Heart left ventricle (tissue), 16 donors: Measurements from ENCODE around the gene KLHL29. TPM values are rescaled to one million over a fixed set of nuclear protein-coding genes. Genes with fewer than 3 reads are reported as not detected.
A peak's percentile ranks its signal among the peaks of the same experiment; 100 is the strongest.

ENCODE experiments used
- ATAC-seq, 4 donors: fragments of 200-7000 bp; cut with Tn5 transposase; one replicate each; pipeline ENCODE4 v1.9.1; 2020 to 2022; ENCODE audit warnings: moderate library complexity in 4 of 4, mild to moderate bottlenecking in 3 of 4, moderate number of reproducible peaks in 1 of 4
- DNase-seq, 5 donors: peaks; one replicate each; pipeline ENCODE4 v3.0.0-alpha.2; 2020
- H3K27ac ChIP-seq, 12 donors: fragments of 200-600 bp; sonication (generic) in 4 of 12; one replicate each; pipeline versions ENCODE4 v1.5.0 to v1.8.0; 2016 to 2022; ENCODE audit warnings: mild to moderate bottlenecking in 2 of 12
- H3K27me3 ChIP-seq, 9 donors: fragments of 200-600 bp; sonication (generic) in 2 of 9; one replicate each; pipeline versions ENCODE4 v1.5.1 to v1.8.0; 2016 to 2022; ENCODE audit warnings: mild to moderate bottlenecking in 3 of 9
- H3K36me3 ChIP-seq, 9 donors: fragments of 200-600 bp; sonication (generic) in 2 of 9; one replicate each; pipeline versions ENCODE4 v1.5.0 to v1.8.0; 2018 to 2022; ENCODE audit warnings: mild to moderate bottlenecking in 2 of 9
- H3K4me1 ChIP-seq, 12 donors: fragments of 200-600 bp; sonication (generic) in 4 of 12; one replicate each; pipeline versions ENCODE4 v1.5.0 to v1.8.0; 2016 to 2022; ENCODE audit warnings: mild to moderate bottlenecking in 3 of 12
- H3K4me3 ChIP-seq, 12 donors: fragments of 200-600 bp; sonication (generic) in 4 of 12; one replicate each; pipeline versions ENCODE4 v1.5.0 to v1.8.0; 2017 to 2022; ENCODE audit warnings: mild to moderate bottlenecking in 9 of 12, moderate library complexity in 4 of 12
- H3K9me3 ChIP-seq, 12 donors: fragments of 200-600 bp; sonication (generic) in 4 of 12; one replicate each; pipeline versions ENCODE4 v1.5.0 to v1.8.0; 2016 to 2022; ENCODE audit warnings: mild to moderate bottlenecking in 1 of 12
- CTCF ChIP-seq, 12 donors: fragments of 200-600 bp; sonication (generic) in 4 of 12; IDR thresholded peaks; one replicate each; pipeline versions ENCODE4 v1.5.0 to v1.8.0; 2018 to 2022; ENCODE audit warnings: antibody characterized with exemption in 12 of 12, mild to moderate bottlenecking in 5 of 12
- POLR2A ChIP-seq, 2 donors: fragments of 450-650 bp; IDR thresholded peaks; one replicate each; pipeline ENCODE4 v1.6.1; 2017; ENCODE audit warnings: antibody characterized with exemption in 2 of 2, mild to moderate bottlenecking in 2 of 2, moderate library complexity in 2 of 2
- WGBS, 4 donors: extraction: QIAGEN DNeasy Blood & Tissue Kit in 2 of 4; methylation state at CpG; one replicate each; pipeline versions ENCODE4 v1.1.5 to v1.1.7; 2013 to 2018; 5-methylcytosine and 5-hydroxymethylcytosine counted together
- intact Hi-C, 10 donors: fragments of 100-400 bp; cut with DNase I; formaldehyde crosslinking; loops; one replicate each; pipeline versions ENCODE4 v1.11.1 to v1.14.2; 2022
- polyA plus RNA-seq, 2 donors: library from polyadenylated mRNA; stranded (reverse); fragments of 200-250 nt; gene quantifications; one replicate each; pipeline ENCODE4 v1.2.3, GENCODE V29; 2013
- total RNA-seq, 9 donors: library from RNA; depleted of rRNA in 2 of 9; stranded (reverse); fragments of >200 nt in 2 of 9; fragmentation: NEBNext Ultra II Directional in 3 of 9; extraction: Animal tissue kit (Norgen Biotek cat#: 25700) in 3 of 9; gene quantifications; one replicate each; pipeline versions ENCODE4 v1.1.0 to v1.2.4, GENCODE V29; 2016 to 2023
- donor health status: ischemic (EF 13 %, LVEDD 7.1; RV severe dilation, severe dysfunction).
- donor health status: healthy with polysubstance abuse.
- donor health status: DM: no; HTN: yes; CAD: no.
- donor health status: DM: no; HTN: no; CAD: no.
- donor health status: ischemic (EF 25% LVEDD 6.9; RV normal size, moderate dysfunction).
- donor health status: ischemic (EF 25% LVEDD 5.7; RV mildly dilated, moderate dysfunction).
- donor health status: healthy.
- donor health status: DM: yes; HTN: yes; CAD: no.
- donor health status: ischemic (EF 35%, LVEDD 5.7; RV mildly dilated, moderate dysfunction).
- donor health status: nonischemic (EF 11% LVEDD 7.7; RV severe dilation, severe dysfunction).
- donor health status: DM: yes; HTN: yes; CAD: no.
- donor health status: PGD.
- donor health status: ischemic (EF 29% LVEDD 5.4; RV normal size, mild dysfunction).
- donor health status: nonischemic (EF 23%, LVEDD 6.1; RV moderate dilation, normal function).

The KLHL29 gene
- total and polyA plus RNA-seq, 11 donors, result 0.74 to 2.7 (median 1.1) TPM

GRCh38 chr2:23597687-23598086 lies 212.7 kb downstream of the KLHL29 start:
- TF ChIP-seq POLR2A (IDR thresholded peaks at IDR 0.05) (no peak), CTCF (IDR thresholded peaks at IDR 0.05) (no peak)
- Histone ChIP-seq H3K36me3 (no peaks in the 10 kb centered on the region), H3K27me3 (no peaks in the 10 kb centered on the region), H3K4me1 (peaks cover 0 to 34% (median 11%) of the 10 kb centered on the region in 12 donors), H3K9me3 (no peaks in the 10 kb centered on the region), H3K4me3 (no peak overlapping the region), H3K27ac (peak overlapping the region in 1 of 12 donors; percentile 35)
- intact Hi-C loops, result no loop called here
- ATAC-seq (no peak), DNase-seq (peak in 1 of 5 donors; percentile 22)
- WGBS, 4 donors, result 96 to 100% (median 97%) methylated on average over 6 to 9 of the region's 9 CpGs

GRCh38 chr2:23599006-23599405 lies 214.0 kb downstream of the KLHL29 start:
- WGBS, 4 donors, result 90 to 96% (median 95%) methylated on average over 6 of the region's 6 CpGs
- ATAC-seq (no peak), DNase-seq (no peak)
- H3K9me3 ChIP-seq, result no peaks in the 10 kb centered on the region
- no peak overlapping the region for H3K27ac ChIP-seq
- peaks cover 0 to 27% (median 11%) of the 10 kb centered on the region in 12 donors for H3K4me1 ChIP-seq
- H3K4me3 ChIP-seq, result no peak overlapping the region
- intact Hi-C loops, result no loop called here
- no peaks in the 10 kb centered on the region for H3K27me3 ChIP-seq
- H3K36me3 ChIP-seq, result no peaks in the 10 kb centered on the region
- TF ChIP-seq CTCF (IDR thresholded peaks at IDR 0.05) (no peak), POLR2A (IDR thresholded peaks at IDR 0.05) (no peak)

- H3K9me3 ChIP-seq, result no peaks in the 10 kb centered on the region
- TF ChIP-seq CTCF (IDR thresholded peaks at IDR 0.05) (no peak), POLR2A (IDR thresholded peaks at IDR 0.05) (no peak)
- 92 to 96% (median 93%) methylated on average over 10 of the region's 10 CpGs for WGBS, 4 donors
- no peak overlapping the region for H3K4me3 ChIP-seq
- DNase-seq (peak in 1 of 5 donors; percentile 55), ATAC-seq (no peak)
- peaks cover 0 to 21% (median 11%) of the 10 kb centered on the region in 12 donors for H3K4me1 ChIP-seq
- no peak overlapping the region for H3K27ac ChIP-seq
- no peaks in the 10 kb centered on the region for H3K36me3 ChIP-seq
- H3K27me3 ChIP-seq, result no peaks in the 10 kb centered on the region
- intact Hi-C loops, result loop anchor here in 1 of 10 donors (5.0 kb wide), 1 partner anchor 192 kb away; no protein-coding TSS in a partner anchor
Observed at GRCh38 chr2:23599667-23600066, 214.7 kb downstream of the KLHL29 start.

- DNase-seq, result peak in 1 of 5 donors; percentile 47
- no peak for ATAC-seq
- Histone ChIP-seq H3K36me3 (no peaks in the 10 kb centered on the region), H3K9me3 (no peaks in the 10 kb centered on the region), H3K4me1 (peaks cover 0 to 16% (median 9%) of the 10 kb centered on the region in 12 donors), H3K4me3 (no peak overlapping the region), H3K27ac (no peak overlapping the region), H3K27me3 (no peaks in the 10 kb centered on the region)
- 67 to 79% (median 70%) methylated on average over 7 of the region's 7 CpGs for WGBS, 4 donors
- TF ChIP-seq CTCF (IDR thresholded peaks at IDR 0.05) (no peak), POLR2A (IDR thresholded peaks at IDR 0.05) (no peak)
- intact Hi-C loops, result loop anchor here in 1 of 10 donors (5.0 kb wide), 1 partner anchor 193 kb away; no protein-coding TSS in a partner anchor
Observed at GRCh38 chr2:23600346-23600745, 215.4 kb downstream of the KLHL29 start.
